Activated naive CD4-positive, alpha-beta T cell treated with anti-CD3 and anti-CD28 coated beads for 36 hours (primary cell): Measurements from ENCODE around the gene MAGI2. TPM values are rescaled to one million over a fixed set of nuclear protein-coding genes. Genes with fewer than 3 reads are reported as not detected.

Source experiments
- CTCF ChIA-PET: fragments of 350-600 bp; sonication (Branson Sonifier 250); formaldehyde crosslinking; loops from one replicate; lab custom pipeline; 2021; ENCODE audit warnings: antibody characterized with exemption; lab: Charles Lee
- DNase-seq: peaks from one replicate; pipeline ENCODE4 v3.0.0-alpha.2; 2020
- H3K27ac Mint-ChIP-seq: one replicate; pipeline ENCODE4 v1.8.0; 2021; ENCODE audit warnings: mild to moderate bottlenecking, mixed read lengths
- H3K27me3 Mint-ChIP-seq: one replicate; pipeline ENCODE4 v1.8.0; 2021; ENCODE audit warnings: low read depth, mixed read lengths
- H3K36me3 Mint-ChIP-seq: one replicate; pipeline ENCODE4 v1.8.0; 2021; ENCODE audit warnings: low read depth, mixed read lengths
- H3K4me1 Mint-ChIP-seq: one replicate; pipeline ENCODE4 v1.8.0; 2021; ENCODE audit warnings: low read depth, mixed read lengths
- H3K4me3 Mint-ChIP-seq: one replicate; pipeline ENCODE4 v1.8.0; 2021; ENCODE audit warnings: mild to moderate bottlenecking, moderate library complexity, mixed read lengths
- H3K9me3 Mint-ChIP-seq: one replicate; pipeline ENCODE4 v1.8.0; 2021; ENCODE audit warnings: mixed read lengths
- intact Hi-C: fragments of 100-400 bp; cut with micrococcal nuclease; formaldehyde crosslinking; loops from one replicate; pipeline ENCODE4 v1.15.1; 2023
- total RNA-seq, 2 experiments: library from RNA; stranded (reverse); gene quantifications; one replicate each; pipeline ENCODE4 v1.2.3, GENCODE V29; 2021

Gene MAGI2
- total RNA-seq, 2 experiments from 2014 or later: 0.07 to 0.19 TPM

- Mint-ChIP-seq H3K4me3 (no peak overlapping the region), H3K4me1 (no peaks in the 10 kb centered on the region), H3K9me3 (peaks cover 3% of the 10 kb centered on the region), H3K27ac (no peak overlapping the region), H3K36me3 (no peaks in the 10 kb centered on the region), H3K27me3 (no peaks in the 10 kb centered on the region)
- DNase-seq: no peak
- CTCF ChIA-PET: interaction anchor here (0.6 kb wide), 1 partner anchor 579 kb away, joined by 3 read pairs; no protein-coding TSS in a partner anchor
- intact Hi-C loops: no loop called here
These were observed 987.6 kb downstream of the MAGI2 start for GRCh38 chr7:78465894-78466293.

GRCh38 chr7:78463039-78463438, 990.4 kb downstream of the MAGI2 start:
- Mint-ChIP-seq H3K4me1 (no peaks in the 10 kb centered on the region), H3K9me3 (peaks cover 3% of the 10 kb centered on the region), H3K27me3 (no peaks in the 10 kb centered on the region), H3K27ac (no peak overlapping the region), H3K36me3 (no peaks in the 10 kb centered on the region), H3K4me3 (no peak overlapping the region)
- no peak for DNase-seq
- CTCF ChIA-PET: no interaction called here
- intact Hi-C loops: no loop called here

- Mint-ChIP-seq H3K27me3 (no peaks in the 10 kb centered on the region), H3K4me3 (no peak overlapping the region), H3K27ac (no peak overlapping the region), H3K36me3 (no peaks in the 10 kb centered on the region), H3K4me1 (no peaks in the 10 kb centered on the region), H3K9me3 (peaks cover 2% of the 10 kb centered on the region)
- CTCF ChIA-PET: no interaction called here
- no peak for DNase-seq
- intact Hi-C loops: no loop called here
These were observed 1002.8 kb downstream of the MAGI2 start for GRCh38 chr7:78450706-78451105.

- H3K36me3 Mint-ChIP-seq: no peaks in the 10 kb centered on the region
These were observed 1004.6 kb downstream of the MAGI2 start for GRCh38 chr7:78448911-78449310.

GRCh38 chr7:78444267-78444666, 1009.2 kb downstream of the MAGI2 start:
- Mint-ChIP-seq H3K27ac (no peak overlapping the region), H3K4me1 (no peaks in the 10 kb centered on the region), H3K4me3 (no peak overlapping the region), H3K36me3 (no peaks in the 10 kb centered on the region), H3K9me3 (no peaks in the 10 kb centered on the region), H3K27me3 (no peaks in the 10 kb centered on the region)
- DNase-seq: no peak
- CTCF ChIA-PET: no interaction called here
- intact Hi-C loops: no loop called here

More at GRCh38 chr7:78448911-78449310, 1004.6 kb downstream of the MAGI2 start:
- intact Hi-C loops: no loop called here
- DNase-seq: no peak
- Mint-ChIP-seq H3K27ac (no peak overlapping the region), H3K27me3 (no peaks in the 10 kb centered on the region), H3K4me1 (no peaks in the 10 kb centered on the region), H3K4me3 (no peak overlapping the region), H3K9me3 (peaks cover 2% of the 10 kb centered on the region)
- CTCF ChIA-PET: no interaction called here

GRCh38 chr7:78443811-78444210, 1009.7 kb downstream of the MAGI2 start:
- H3K36me3 Mint-ChIP-seq: no peaks in the 10 kb centered on the region
- no peak overlapping the region for H3K27ac Mint-ChIP-seq
- H3K27me3 Mint-ChIP-seq: no peaks in the 10 kb centered on the region
- CTCF ChIA-PET: no interaction called here
- no peaks in the 10 kb centered on the region for H3K9me3 Mint-ChIP-seq
- H3K4me3 Mint-ChIP-seq: no peak overlapping the region
- no peak for DNase-seq
- intact Hi-C loops: no loop called here
- no peaks in the 10 kb centered on the region for H3K4me1 Mint-ChIP-seq

GRCh38 chr7:78441737-78442136, 1011.7 kb downstream of the MAGI2 start:
- Mint-ChIP-seq H3K9me3 (no peaks in the 10 kb centered on the region), H3K4me3 (no peak overlapping the region), H3K36me3 (no peaks in the 10 kb centered on the region), H3K27ac (no peak overlapping the region), H3K27me3 (no peaks in the 10 kb centered on the region), H3K4me1 (no peaks in the 10 kb centered on the region)
- no peak for DNase-seq
- intact Hi-C loops: no loop called here
- CTCF ChIA-PET: interaction anchor here (0.5 to 0.6 kb wide), 2 partner anchors 20 to 84 kb away, joined by 3 to 4 read pairs; no protein-coding TSS in a partner anchor

GRCh38 chr7:78438433-78438832, 1015.0 kb downstream of the MAGI2 start:
- no peak for DNase-seq
- H3K27me3 Mint-ChIP-seq: peaks cover 3% of the 10 kb centered on the region
- H3K27ac Mint-ChIP-seq: no peak overlapping the region
- no peaks in the 10 kb centered on the region for H3K36me3 Mint-ChIP-seq
- intact Hi-C loops: no loop called here
- no peak overlapping the region for H3K4me3 Mint-ChIP-seq
- CTCF ChIA-PET: no interaction called here
- H3K9me3 Mint-ChIP-seq: no peaks in the 10 kb centered on the region
- H3K4me1 Mint-ChIP-seq: no peaks in the 10 kb centered on the region

- Mint-ChIP-seq H3K27me3 (peaks cover 3% of the 10 kb centered on the region), H3K36me3 (no peaks in the 10 kb centered on the region), H3K27ac (no peak overlapping the region), H3K9me3 (no peaks in the 10 kb centered on the region), H3K4me1 (no peaks in the 10 kb centered on the region), H3K4me3 (no peak overlapping the region)
- intact Hi-C loops: no loop called here
- CTCF ChIA-PET: no interaction called here
- DNase-seq: no peak
These were observed 1016.3 kb downstream of the MAGI2 start for GRCh38 chr7:78437118-78437517.

- Mint-ChIP-seq H3K27me3 (peaks cover 3% of the 10 kb centered on the region), H3K27ac (no peak overlapping the region), H3K4me3 (no peak overlapping the region), H3K4me1 (no peaks in the 10 kb centered on the region), H3K9me3 (no peaks in the 10 kb centered on the region), H3K36me3 (no peaks in the 10 kb centered on the region)
- intact Hi-C loops: no loop called here
- CTCF ChIA-PET: no interaction called here
- DNase-seq: no peak
These were observed 1018.1 kb downstream of the MAGI2 start for GRCh38 chr7:78435355-78435754.

- no peak overlapping the region for H3K4me3 Mint-ChIP-seq
- CTCF ChIA-PET: no interaction called here
- H3K9me3 Mint-ChIP-seq: no peaks in the 10 kb centered on the region
- peaks cover 3% of the 10 kb centered on the region for H3K27me3 Mint-ChIP-seq
- intact Hi-C loops: no loop called here
- DNase-seq: no peak
- H3K27ac Mint-ChIP-seq: no peak overlapping the region
- H3K36me3 Mint-ChIP-seq: no peaks in the 10 kb centered on the region
- no peaks in the 10 kb centered on the region for H3K4me1 Mint-ChIP-seq
These were observed 1019.2 kb downstream of the MAGI2 start for GRCh38 chr7:78434281-78434680.

GRCh38 chr7:78433421-78433820, 1020.0 kb downstream of the MAGI2 start:
- intact Hi-C loops: no loop called here
- H3K4me3 Mint-ChIP-seq: no peak overlapping the region
- CTCF ChIA-PET: no interaction called here
- no peak overlapping the region for H3K27ac Mint-ChIP-seq
- DNase-seq: no peak
- no peaks in the 10 kb centered on the region for H3K36me3 Mint-ChIP-seq
- H3K4me1 Mint-ChIP-seq: no peaks in the 10 kb centered on the region
- H3K9me3 Mint-ChIP-seq: no peaks in the 10 kb centered on the region
- peaks cover 3% of the 10 kb centered on the region for H3K27me3 Mint-ChIP-seq

- Mint-ChIP-seq H3K27ac (no peak overlapping the region), H3K36me3 (no peaks in the 10 kb centered on the region), H3K4me3 (no peak overlapping the region), H3K27me3 (no peaks in the 10 kb centered on the region), H3K9me3 (peaks cover 2% of the 10 kb centered on the region), H3K4me1 (no peaks in the 10 kb centered on the region)
- intact Hi-C loops: no loop called here
- CTCF ChIA-PET: no interaction called here
- no peak for DNase-seq
These were observed 1023.6 kb downstream of the MAGI2 start for GRCh38 chr7:78429878-78430277.

- H3K4me3 Mint-ChIP-seq: no peak overlapping the region
- DNase-seq: no peak
- H3K4me1 Mint-ChIP-seq: no peaks in the 10 kb centered on the region
- no peaks in the 10 kb centered on the region for H3K36me3 Mint-ChIP-seq
- intact Hi-C loops: no loop called here
- peaks cover 6% of the 10 kb centered on the region for H3K9me3 Mint-ChIP-seq
- no peaks in the 10 kb centered on the region for H3K27me3 Mint-ChIP-seq
- CTCF ChIA-PET: no interaction called here
- no peak overlapping the region for H3K27ac Mint-ChIP-seq
These were observed 1026.3 kb downstream of the MAGI2 start for GRCh38 chr7:78427209-78427608.
